A673 (cell line): ENCODE measurements around the gene PHAF1. TPM values are rescaled to one million over a fixed set of nuclear protein-coding genes. Genes with fewer than 3 reads are reported as not detected.

Experiments
- BruUV-seq: library from RNA; stranded (reverse); fragments of 400-500 nt; replicated peaks from 2 replicates; lab custom pipeline; 2021; lab: Mats Ljungman, UMichigan
- CTCF ChIA-PET: fragments of 300-600 bp; sonication (Branson Sonifier 250); formaldehyde crosslinking; loops from one replicate; lab custom pipeline; 2022; ENCODE audit warnings: antibody characterized with exemption; lab: Charles Lee
- POLR2A ChIA-PET: fragments of 300-600 bp; sonication (Branson Sonifier 250); formaldehyde crosslinking; loops from one replicate; lab custom pipeline; 2022; ENCODE audit warnings: antibody characterized with exemption; ENCODE audit not compliant: low non-redundant PET; lab: Charles Lee
- DNase-seq: peaks from one replicate; pipeline ENCODE4 v3.0.0-alpha.2; 2015; ENCODE audit warnings: low spot score
- H3K27ac ChIP-seq: fragments of 200-600 bp; sonication (generic); 2 replicates; pipeline ENCODE4 v1.5.1; 2016; ENCODE audit warnings: mixed run types, low read depth, mild to moderate bottlenecking, mixed read lengths, antibody characterized with exemption, low read length; ENCODE audit not compliant: poor library complexity, severe bottlenecking
- H3K27me3 ChIP-seq: fragments of 200-600 bp; sonication (generic); replicated peaks from 2 replicates; pipeline ENCODE4 v1.6.1; 2017; ENCODE audit warnings: mixed run types, low read depth, mild to moderate bottlenecking, mixed read lengths, antibody characterized with exemption, low read length; ENCODE audit not compliant: insufficient read depth, poor library complexity
- H3K36me3 ChIP-seq: fragments of 200-600 bp; sonication (generic); 2 replicates; pipeline ENCODE4 v1.6.1; 2016; ENCODE audit warnings: mixed run types, mild to moderate bottlenecking, mixed read lengths, antibody characterized with exemption, low read length; ENCODE audit not compliant: insufficient read depth, poor library complexity, severe bottlenecking
- H3K4me1 ChIP-seq: fragments of 200-600 bp; sonication (generic); 2 replicates; pipeline ENCODE4 v1.6.1; 2017; ENCODE audit warnings: mixed run types, mild to moderate bottlenecking, mixed read lengths, antibody characterized with exemption, low read length; ENCODE audit not compliant: insufficient read depth, poor library complexity, severe bottlenecking
- H3K4me3 ChIP-seq: fragments of 200-600 bp; sonication (generic); 2 replicates; pipeline ENCODE4 v1.5.1; 2016; ENCODE audit warnings: low read depth, mixed run types, mild to moderate bottlenecking, mixed read lengths, low read length; ENCODE audit not compliant: poor library complexity, severe bottlenecking
- H3K9me3 ChIP-seq: fragments of 200-600 bp; sonication (generic); 2 replicates; pipeline ENCODE4 v1.6.1; 2016; ENCODE audit warnings: mixed run types, low read depth, mild to moderate bottlenecking, mixed read lengths, antibody characterized with exemption, low read length; ENCODE audit not compliant: poor library complexity, severe bottlenecking
- CTCF ChIP-seq: fragments of 300-800, 200-600 bp; sonication (generic); conservative IDR thresholded peaks from 2 replicates; pipeline ENCODE4 v1.5.1; 2017; ENCODE audit warnings: low read depth, mild to moderate bottlenecking, antibody characterized with exemption, low read length, moderate library complexity, mixed read lengths
- EZH2 ChIP-seq: fragments of 200-600 bp; sonication (generic); IDR thresholded peaks from 2 replicates; pipeline ENCODE4 v1.6.1; 2017; ENCODE audit warnings: borderline replicate concordance, low read depth, mild to moderate bottlenecking, mixed read lengths, antibody characterized with exemption, low read length; ENCODE audit not compliant: poor library complexity, severe bottlenecking
- intact Hi-C: fragments of 100-400 bp; cut with micrococcal nuclease; formaldehyde crosslinking; loops from one replicate; pipeline ENCODE4 v1.10.0; 2022; ENCODE audit not compliant: unreplicated experiment
- total RNA-seq: library from RNA; stranded (reverse); gene quantifications from 2 replicates; pipeline ENCODE4 v1.2.3, GENCODE V29; 2021

Gene PHAF1
- total RNA-seq, 1 experiment from 2014 or later: 23.2 TPM

- no peaks in the 10 kb centered on the region for H3K4me1 ChIP-seq
- no TSS peak for BruUV-seq
- DNase-seq: no peak
- H3K9me3 ChIP-seq: no peaks in the 10 kb centered on the region
- ChIA-PET POLR2A (no interaction called here), CTCF (no interaction called here)
- no peak overlapping the region for H3K4me3 ChIP-seq
- TF ChIP-seq EZH2 (no peak), CTCF (no peak)
- H3K27ac ChIP-seq: no peak overlapping the region
- intact Hi-C loops: no loop called here
- H3K27me3 ChIP-seq: no peaks in the 10 kb centered on the region
- H3K36me3 ChIP-seq: peaks cover 66% of the 10 kb centered on the region
Measured at GRCh38 chr16:67141391-67141790, 31.6 kb downstream of the PHAF1 start.

GRCh38 chr16:67142342-67142741 lies 32.6 kb downstream of the PHAF1 start:
- Histone ChIP-seq H3K27ac (no peak overlapping the region), H3K36me3 (peaks cover 75% of the 10 kb centered on the region), H3K4me3 (no peak overlapping the region), H3K9me3 (no peaks in the 10 kb centered on the region), H3K4me1 (no peaks in the 10 kb centered on the region), H3K27me3 (no peaks in the 10 kb centered on the region)
- ChIA-PET POLR2A (no interaction called here), CTCF (no interaction called here)
- no peak for TF ChIP-seq EZH2
- no peak for TF ChIP-seq CTCF
- intact Hi-C loops: no loop called here
- no peak for DNase-seq
- no TSS peak for BruUV-seq

GRCh38 chr16:67144943-67145342 lies 35.2 kb downstream of the PHAF1 start:
- BruUV-seq: no TSS peak
- H3K9me3 ChIP-seq: no peaks in the 10 kb centered on the region
- H3K4me3 ChIP-seq: no peak overlapping the region
- no peak overlapping the region for H3K27ac ChIP-seq
- peaks cover 85% of the 10 kb centered on the region for H3K36me3 ChIP-seq
- TF ChIP-seq EZH2: no peak
- H3K4me1 ChIP-seq: no peaks in the 10 kb centered on the region
- CTCF ChIA-PET: interaction anchor here (0.8 kb wide), 1 partner anchor 10 kb away, joined by 4 read pairs; no protein-coding TSS in a partner anchor
- intact Hi-C loops: no loop called here
- H3K27me3 ChIP-seq: no peaks in the 10 kb centered on the region
- DNase-seq: no peak
- POLR2A ChIA-PET: no interaction called here

GRCh38 chr16:67145746-67146145 lies 36.0 kb downstream of the PHAF1 start:
- Histone ChIP-seq H3K4me3 (no peak overlapping the region), H3K9me3 (no peaks in the 10 kb centered on the region), H3K27ac (no peak overlapping the region), H3K36me3 (peaks cover 77% of the 10 kb centered on the region), H3K27me3 (no peaks in the 10 kb centered on the region), H3K4me1 (no peaks in the 10 kb centered on the region)
- ChIA-PET POLR2A (no interaction called here), CTCF (interaction anchor here (0.8 kb wide), 1 partner anchor 9 kb away, joined by 4 read pairs; no protein-coding TSS in a partner anchor)
- BruUV-seq: no TSS peak
- no peak for DNase-seq
- TF ChIP-seq EZH2 (no peak), CTCF (no peak)
- intact Hi-C loops: no loop called here
